Left ventricle myocardium inferior (tissue), 1 donor: ENCODE measurements around the gene MUC20. TPM values are rescaled to one million over a fixed set of nuclear protein-coding genes. Genes with fewer than 3 reads are reported as not detected.
"Not testable (repeated sequence)": the region's sequence is repeated elsewhere in the genome, so short reads cannot be mapped to it uniquely, and the experiment has no call there.

ENCODE experiments used
- DNase-seq: peaks from one replicate; pipeline ENCODE4 v3.0.0-alpha.2; 2020
- H3K27ac ChIP-seq: fragments of 200-600 bp; replicated peaks from 2 replicates; pipeline ENCODE4 v1.8.0; 2021
- H3K27me3 ChIP-seq: fragments of 200-600 bp; 2 replicates; pipeline ENCODE4 v1.8.0; 2021; ENCODE audit warnings: low read depth
- H3K36me3 ChIP-seq: fragments of 200-600 bp; 2 replicates; pipeline ENCODE4 v1.8.0; 2021
- H3K4me1 ChIP-seq: fragments of 200-600 bp; 2 replicates; pipeline ENCODE4 v1.8.0; 2021
- H3K4me3 ChIP-seq: fragments of 200-600 bp; 2 replicates; pipeline ENCODE4 v1.8.0; 2021; ENCODE audit warnings: mild to moderate bottlenecking, moderate library complexity
- H3K9me3 ChIP-seq: fragments of 200-600 bp; replicated peaks from 2 replicates; pipeline ENCODE4 v1.8.0; 2021
- intact Hi-C: fragments of 100-400 bp; cut with micrococcal nuclease; formaldehyde crosslinking; loops from one replicate; pipeline ENCODE4 v1.11.0; 2022
- total RNA-seq: library from RNA; stranded (reverse); fragmentation: NEBNext Ultra II Directional; extraction: Animal tissue kit (Norgen Biotek cat#: 25700); gene quantifications from one replicate; pipeline ENCODE4 v1.2.1, GENCODE V29; 2021
- TF ChIP-seq, protein P1 (sequence below): fragments of 200-600 bp; IDR thresholded peaks from 2 replicates; pipeline ENCODE4 v1.8.0; 2021; ENCODE audit warnings: antibody characterized with exemption, mild to moderate bottlenecking, borderline replicate concordance
- donor health status: DM: no; HTN: yes; CAD: no; lungs with severe emphysema.

MUC20 gene
- total RNA-seq, 1 donor from 2014 or later: 4.7 TPM

DNA sequence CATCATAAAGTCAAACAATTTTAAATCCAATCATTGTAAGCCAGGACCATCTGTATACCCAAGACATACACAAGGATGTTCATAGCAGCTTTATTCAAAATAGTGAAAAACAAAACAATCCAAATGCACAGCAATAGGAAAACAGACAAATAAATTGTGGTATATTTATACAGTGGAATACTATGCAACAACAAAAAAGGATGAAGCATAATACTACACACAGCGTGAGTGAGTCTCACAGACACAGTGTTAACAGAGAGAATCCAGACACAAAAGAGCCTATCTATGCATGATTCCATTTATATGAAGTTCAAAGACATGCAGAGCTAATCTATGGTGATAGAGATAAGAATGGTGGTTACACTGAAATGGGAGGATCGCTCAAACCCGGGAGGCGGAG is 5.6 kb upstream of the MUC20 start:
- Histone ChIP-seq H3K9me3 (no peaks in the 10 kb centered on the region), H3K4me1 (no peaks in the 10 kb centered on the region), H3K4me3 (no peak overlapping the region), H3K36me3 (peaks cover 32% of the 10 kb centered on the region), H3K27ac (no peak overlapping the region), H3K27me3 (no peaks in the 10 kb centered on the region)
- intact Hi-C loops: no loop called here
- TF ChIP-seq, protein P1, sequence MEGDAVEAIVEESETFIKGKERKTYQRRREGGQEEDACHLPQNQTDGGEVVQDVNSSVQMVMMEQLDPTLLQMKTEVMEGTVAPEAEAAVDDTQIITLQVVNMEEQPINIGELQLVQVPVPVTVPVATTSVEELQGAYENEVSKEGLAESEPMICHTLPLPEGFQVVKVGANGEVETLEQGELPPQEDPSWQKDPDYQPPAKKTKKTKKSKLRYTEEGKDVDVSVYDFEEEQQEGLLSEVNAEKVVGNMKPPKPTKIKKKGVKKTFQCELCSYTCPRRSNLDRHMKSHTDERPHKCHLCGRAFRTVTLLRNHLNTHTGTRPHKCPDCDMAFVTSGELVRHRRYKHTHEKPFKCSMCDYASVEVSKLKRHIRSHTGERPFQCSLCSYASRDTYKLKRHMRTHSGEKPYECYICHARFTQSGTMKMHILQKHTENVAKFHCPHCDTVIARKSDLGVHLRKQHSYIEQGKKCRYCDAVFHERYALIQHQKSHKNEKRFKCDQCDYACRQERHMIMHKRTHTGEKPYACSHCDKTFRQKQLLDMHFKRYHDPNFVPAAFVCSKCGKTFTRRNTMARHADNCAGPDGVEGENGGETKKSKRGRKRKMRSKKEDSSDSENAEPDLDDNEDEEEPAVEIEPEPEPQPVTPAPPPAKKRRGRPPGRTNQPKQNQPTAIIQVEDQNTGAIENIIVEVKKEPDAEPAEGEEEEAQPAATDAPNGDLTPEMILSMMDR: no peak
- DNase-seq: no peak

DNA sequence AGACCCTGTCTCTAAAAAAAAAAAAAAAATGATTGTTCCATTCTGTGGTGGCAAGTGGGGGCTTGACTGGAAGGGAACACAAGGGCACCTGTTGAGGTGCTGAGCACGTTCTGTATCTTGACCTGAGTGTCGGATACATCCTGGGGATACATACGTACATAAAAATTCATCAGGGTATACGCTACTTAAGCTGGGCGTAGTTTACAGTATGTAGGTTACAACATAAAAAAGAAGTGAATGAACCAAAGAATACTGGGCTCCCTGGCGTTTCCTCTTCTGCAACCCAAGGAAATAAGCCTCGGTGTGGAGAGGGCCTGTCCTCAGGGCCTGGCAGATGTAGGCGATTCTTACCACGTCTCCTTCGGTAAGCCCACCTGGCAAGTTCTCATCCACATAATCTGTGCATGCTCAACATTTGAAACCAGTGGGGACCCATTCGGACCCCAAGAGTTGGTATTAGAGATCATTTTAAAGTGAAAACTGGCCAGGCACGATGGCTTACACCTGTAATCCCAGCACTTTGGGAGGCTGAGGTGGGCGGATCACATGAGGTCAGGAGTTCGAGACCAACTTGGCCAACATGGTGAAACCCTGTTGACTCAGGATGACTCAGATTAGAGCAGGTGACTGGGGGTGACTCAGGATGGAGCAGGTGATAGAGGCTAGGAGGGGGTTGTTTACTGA is 5.1 kb upstream of the MUC20 start:
- no peak overlapping the region for H3K4me3 ChIP-seq
- intact Hi-C loops: no loop called here
- no peaks in the 10 kb centered on the region for H3K9me3 ChIP-seq
- no peaks in the 10 kb centered on the region for H3K27me3 ChIP-seq
- H3K27ac ChIP-seq: no peak overlapping the region
- TF ChIP-seq, protein P1: no peak
- no peak for DNase-seq
- no peaks in the 10 kb centered on the region for H3K4me1 ChIP-seq
- H3K36me3 ChIP-seq: peaks cover 32% of the 10 kb centered on the region

DNA sequence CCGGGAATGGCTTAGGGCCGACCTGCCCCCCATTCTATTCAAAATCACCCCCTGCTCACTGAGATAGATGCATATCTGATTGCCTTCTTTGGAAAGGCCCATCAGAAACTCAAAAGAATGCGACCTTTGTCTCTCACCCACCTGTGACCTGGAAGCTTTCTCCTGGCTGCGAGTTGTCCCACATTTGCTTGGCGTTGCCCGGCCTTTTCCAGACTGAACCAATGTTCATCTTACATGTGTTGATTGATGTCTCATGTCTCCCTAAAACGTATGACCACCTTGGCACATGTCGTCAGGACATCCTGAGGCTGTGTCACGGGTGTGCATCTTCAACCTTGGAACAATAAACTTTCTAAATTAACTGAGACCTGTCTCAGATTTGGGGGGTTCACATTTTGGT is 3.4 kb upstream of the MUC20 start:
- Histone ChIP-seq H3K4me1 (no peaks in the 10 kb centered on the region), H3K9me3 (no peaks in the 10 kb centered on the region), H3K36me3 (peaks cover 19% of the 10 kb centered on the region), H3K27ac (no peak overlapping the region), H3K27me3 (no peaks in the 10 kb centered on the region), H3K4me3 (no peak overlapping the region)
- TF ChIP-seq, protein P1: no peak
- no peak for DNase-seq
- intact Hi-C loops: no loop called here

DNA sequence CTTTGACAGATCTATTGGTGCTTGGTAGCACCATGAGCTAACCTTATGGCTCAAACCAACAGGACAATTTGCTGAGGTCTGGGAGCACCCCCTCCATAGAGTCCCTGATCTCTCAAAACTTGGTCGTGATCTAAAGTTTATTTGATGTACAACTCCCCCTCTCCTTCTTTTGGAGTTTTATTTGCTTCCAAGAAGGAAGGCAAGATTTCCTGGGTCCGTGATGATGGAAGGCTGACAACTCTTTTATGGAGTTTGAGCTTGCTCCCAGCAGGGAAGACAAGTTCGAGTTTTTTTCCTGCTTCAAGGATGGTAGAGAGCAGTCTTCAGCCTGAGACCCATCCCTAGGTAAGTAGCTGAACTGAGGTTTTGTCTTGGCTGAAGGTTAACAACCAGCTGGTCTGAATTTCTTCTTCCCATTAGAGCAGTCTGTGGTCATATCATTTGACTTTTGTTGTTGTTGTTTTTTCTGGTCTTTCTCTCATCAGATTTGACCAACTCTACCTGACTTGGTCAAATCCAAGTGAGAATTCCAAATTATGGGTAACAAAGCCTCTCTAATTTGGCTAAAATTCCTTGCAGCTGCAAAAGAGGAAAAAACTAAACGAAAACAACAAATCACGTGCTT is 2.8 kb upstream of the MUC20 start:
- intact Hi-C loops: no loop called here
- no peaks in the 10 kb centered on the region for H3K4me1 ChIP-seq
- DNase-seq: no peak
- H3K9me3 ChIP-seq: no peaks in the 10 kb centered on the region
- H3K36me3 ChIP-seq: peaks cover 17% of the 10 kb centered on the region
- no peak overlapping the region for H3K27ac ChIP-seq
- no peak overlapping the region for H3K4me3 ChIP-seq
- TF ChIP-seq, protein P1: no peak
- H3K27me3 ChIP-seq: no peaks in the 10 kb centered on the region

DNA sequence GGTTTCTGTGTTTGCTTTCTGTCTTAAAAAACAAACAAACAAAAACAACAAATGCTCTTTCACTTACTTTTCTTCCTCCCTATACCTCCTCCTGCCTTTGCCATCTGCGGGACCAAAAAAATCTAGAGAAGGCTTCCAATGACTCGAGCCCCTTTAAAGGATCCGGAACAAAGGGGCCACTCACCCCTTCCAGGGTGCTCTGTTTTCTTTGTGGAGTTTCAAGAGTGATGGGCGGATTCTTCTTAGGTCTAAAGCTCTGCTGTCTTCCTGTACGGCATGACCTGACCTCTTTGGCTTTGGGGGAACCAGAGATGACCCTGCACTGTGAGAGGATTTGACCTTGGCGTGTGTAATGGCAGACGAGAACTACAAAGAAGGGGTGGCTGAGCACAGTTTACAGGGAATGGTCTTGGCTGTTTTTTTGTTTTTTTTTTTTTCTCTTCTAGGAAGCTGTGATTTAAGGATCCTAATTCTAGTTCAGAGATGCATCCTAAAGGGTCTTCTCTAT is 2.2 kb upstream of the MUC20 start:
- intact Hi-C loops: no loop called here
- no peak for DNase-seq
- H3K4me3 ChIP-seq: no peak overlapping the region
- no peak overlapping the region for H3K27ac ChIP-seq
- H3K9me3 ChIP-seq: no peaks in the 10 kb centered on the region
- H3K4me1 ChIP-seq: no peaks in the 10 kb centered on the region
- TF ChIP-seq, protein P1: no peak
- H3K27me3 ChIP-seq: no peaks in the 10 kb centered on the region
- H3K36me3 ChIP-seq: peaks cover 17% of the 10 kb centered on the region

DNA sequence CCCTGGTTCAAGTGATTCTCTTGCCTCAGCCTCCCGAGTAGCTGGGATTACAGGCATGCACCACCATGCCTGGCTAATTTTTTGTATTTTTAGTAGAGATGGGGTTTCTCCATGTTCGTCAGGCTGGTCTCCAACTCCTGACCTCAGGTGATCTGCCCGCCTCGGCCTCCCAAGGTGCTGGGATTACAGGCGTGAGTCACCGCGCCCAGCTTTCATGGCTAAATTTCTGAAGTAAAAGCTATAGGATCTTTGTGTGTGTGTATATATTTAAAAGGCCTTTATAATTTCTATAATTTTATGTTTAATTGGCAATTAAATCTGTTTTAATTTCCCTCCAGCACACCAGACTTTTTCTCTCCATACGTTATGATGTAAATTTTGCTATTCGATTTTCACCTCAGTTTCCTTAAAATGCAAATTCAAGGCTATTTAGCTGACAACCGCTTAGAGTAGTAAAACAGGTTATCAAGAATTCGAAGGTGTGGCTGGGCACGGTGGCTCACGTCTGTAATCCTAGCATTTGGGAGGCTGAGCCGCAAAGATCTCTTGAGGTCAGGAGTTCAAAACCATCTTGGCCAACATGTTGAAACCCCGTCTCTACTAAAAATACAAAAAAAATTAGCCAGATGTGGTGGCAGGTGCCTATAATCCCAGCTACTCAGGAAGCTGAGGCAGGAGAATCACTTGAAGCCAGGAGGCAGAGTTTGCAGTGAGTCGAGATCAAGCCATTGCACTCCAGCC is 1.1 kb upstream of the MUC20 start:
- H3K27ac ChIP-seq, H3K27me3 ChIP-seq, H3K4me1 ChIP-seq, H3K4me3 ChIP-seq, intact Hi-C loops, DNase-seq, H3K9me3 ChIP-seq: not testable (repeated sequence)
- peaks cover 13% of the 10 kb centered on the region for H3K36me3 ChIP-seq

DNA sequence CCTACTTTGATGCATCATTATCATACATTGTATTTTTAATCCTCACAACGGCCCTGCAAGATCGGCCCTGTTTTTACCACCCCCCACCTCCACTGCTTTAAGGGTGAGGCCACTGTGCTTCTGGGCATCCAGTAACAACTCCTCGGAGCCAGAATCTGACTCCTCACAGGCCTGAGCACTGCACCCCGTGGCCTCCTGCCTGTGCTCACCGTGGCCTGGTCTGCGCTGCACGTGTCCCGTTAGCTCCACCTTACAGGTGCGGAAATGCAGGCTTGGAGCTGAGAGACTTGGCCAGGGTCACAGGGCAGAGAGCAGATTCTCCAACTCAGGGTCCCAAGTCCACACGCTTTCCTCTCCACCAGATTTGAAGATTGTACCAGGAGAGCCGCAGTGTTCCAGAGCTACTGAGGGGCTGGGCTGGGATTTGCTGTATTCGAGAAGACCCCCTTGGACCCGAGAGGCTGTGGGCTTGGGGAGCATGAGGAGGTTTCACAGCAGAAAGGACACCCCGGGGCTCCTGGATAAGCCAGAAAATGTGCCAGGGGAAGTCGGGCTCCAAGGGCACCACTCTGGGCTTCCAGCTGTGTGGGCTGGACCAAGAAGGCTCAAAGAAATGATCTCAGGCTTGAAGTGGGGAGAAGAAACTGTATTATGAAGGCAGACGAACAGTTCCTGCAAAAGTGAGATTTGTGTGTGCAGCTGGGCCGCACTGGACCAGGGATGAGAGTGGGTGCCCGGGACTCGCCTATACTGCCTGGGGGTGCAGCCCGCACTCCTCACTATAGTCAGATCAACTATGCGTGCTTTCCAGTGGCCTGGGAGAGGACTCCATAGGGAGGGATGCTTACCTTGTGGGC is 1.6 kb downstream of the MUC20 start:
- DNase-seq, intact Hi-C loops: not testable (repeated sequence)

More for the DNA sequence above, 1.6 kb downstream of the MUC20 start:
- not testable (repeated sequence) for H3K4me1 ChIP-seq, H3K9me3 ChIP-seq, H3K36me3 ChIP-seq, H3K4me3 ChIP-seq, H3K27ac ChIP-seq
- H3K27me3 ChIP-seq: peaks cover 11% of the 10 kb centered on the region
